ENCODE results near the gene TNFRSF19. TPM values are rescaled to one million over a fixed set of nuclear protein-coding genes. Genes with fewer than 3 reads are reported as not detected.
A peak's percentile ranks its signal among the peaks of the same experiment; 100 is the strongest.

TNFRSF19 gene
- total RNA-seq, 1 experiment from 2014 or later = 0.06 TPM

- Histone ChIP-seq H3K4me1 (ENCODE audit: insufficient read depth, low read length, poor library complexity, severe bottlenecking) (no peaks in the 10 kb centered on the region), H3K27ac (ENCODE audit: low read depth, low read length, poor library complexity, severe bottlenecking) (no peak overlapping the region), H3K4me3 (ENCODE audit: low read depth, low read length, poor library complexity, severe bottlenecking) (no peak overlapping the region), H3K9me3 (ENCODE audit: low read depth, low read length, poor library complexity, severe bottlenecking) (no peaks in the 10 kb centered on the region), H3K36me3 (ENCODE audit: insufficient read depth, low read length, poor library complexity, severe bottlenecking) (no peaks in the 10 kb centered on the region), H3K27me3 (replicated peaks; ENCODE audit: insufficient read depth, low read depth, low read length, poor library complexity) (no peaks in the 10 kb centered on the region)
- intact Hi-C loops (cut with micrococcal nuclease; ENCODE audit: unreplicated experiment) = loop anchor here (10.0 kb wide), 1 partner anchor 239 kb away; no protein-coding TSS in a partner anchor
- no peak for DNase-seq (ENCODE audit: low spot score)
- TF ChIP-seq EZH2 (IDR thresholded peaks at IDR 0.05; ENCODE audit: borderline replicate concordance, low read depth, low read length, poor library complexity, severe bottlenecking) (no peak), CTCF (conservative IDR thresholded peaks at IDR 0.05; ENCODE audit: low read depth, low read length) (no peak)
- POLR2A ChIA-PET (ENCODE audit: low non-redundant PET) = no interaction called here
- CTCF ChIA-PET = no interaction called here
- BruUV-seq (replicated peaks) = no TSS peak
Measured at GRCh38 chr13:23703246-23703860, 133.1 kb downstream of the TNFRSF19 start.

DNA sequence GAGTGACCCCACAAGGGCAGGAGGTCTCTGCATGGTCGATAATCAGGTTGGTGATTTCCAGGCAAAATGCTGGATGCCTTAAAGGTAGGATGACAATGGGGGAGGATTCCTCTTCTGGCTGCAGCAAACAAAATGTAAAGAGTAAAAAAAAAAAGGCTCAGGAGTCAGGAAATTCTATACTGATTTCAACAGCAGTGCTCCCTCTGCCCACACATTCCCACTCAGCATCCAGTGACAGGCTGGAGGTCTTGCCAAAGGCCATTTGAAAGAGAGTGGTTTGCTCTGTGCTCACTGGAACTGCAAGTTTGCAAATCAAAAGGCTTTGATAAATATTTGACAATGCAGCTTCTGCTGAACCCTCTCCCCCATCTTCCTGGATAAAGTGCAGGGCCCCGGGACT is 135.4 kb downstream of the TNFRSF19 start:
- Histone ChIP-seq H3K4me1 (ENCODE audit: insufficient read depth, low read length, poor library complexity, severe bottlenecking) (no peaks in the 10 kb centered on the region), H3K36me3 (ENCODE audit: insufficient read depth, low read length, poor library complexity, severe bottlenecking) (no peaks in the 10 kb centered on the region), H3K4me3 (ENCODE audit: low read depth, low read length, poor library complexity, severe bottlenecking) (no peak overlapping the region), H3K9me3 (ENCODE audit: low read depth, low read length, poor library complexity, severe bottlenecking) (no peaks in the 10 kb centered on the region), H3K27me3 (replicated peaks; ENCODE audit: insufficient read depth, low read depth, low read length, poor library complexity) (no peaks in the 10 kb centered on the region), H3K27ac (ENCODE audit: low read depth, low read length, poor library complexity, severe bottlenecking) (no peak overlapping the region)
- TF ChIP-seq EZH2 (IDR thresholded peaks at IDR 0.05; ENCODE audit: borderline replicate concordance, low read depth, low read length, poor library complexity, severe bottlenecking) = no peak
- no peak for TF ChIP-seq CTCF (conservative IDR thresholded peaks at IDR 0.05; ENCODE audit: low read depth, low read length)
- no peak for DNase-seq (ENCODE audit: low spot score)
- intact Hi-C loops (cut with micrococcal nuclease; ENCODE audit: unreplicated experiment) = loop anchor here (10.0 kb wide), 1 partner anchor 241 kb away; no protein-coding TSS in a partner anchor
- POLR2A ChIA-PET (ENCODE audit: low non-redundant PET) = no interaction called here
- CTCF ChIA-PET = no interaction called here
- no TSS peak for BruUV-seq (replicated peaks)

DNA sequence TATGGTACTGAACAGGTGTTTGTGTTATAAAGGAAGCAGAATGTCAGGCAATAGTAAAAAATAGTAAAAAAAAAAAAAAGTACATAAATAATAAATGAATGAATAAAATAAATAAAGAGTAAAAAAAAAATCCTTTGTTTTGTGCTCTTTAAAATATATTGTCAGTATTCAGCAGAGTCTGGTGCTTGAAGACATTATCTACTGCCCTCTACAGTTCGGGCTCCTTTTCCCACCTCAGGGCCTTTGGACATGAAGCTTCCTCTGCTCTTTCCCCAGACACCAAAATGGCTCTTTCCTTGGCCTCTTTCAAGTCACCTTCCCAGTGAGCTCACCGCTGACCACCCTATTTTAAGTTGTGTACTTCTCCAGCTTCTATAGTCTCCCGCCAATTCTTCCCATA is 137.5 kb downstream of the TNFRSF19 start:
- no TSS peak for BruUV-seq (replicated peaks)

More for the DNA sequence above, 137.5 kb downstream of the TNFRSF19 start:
- Histone ChIP-seq H3K4me1 (ENCODE audit: insufficient read depth, low read length, poor library complexity, severe bottlenecking) (no peaks in the 10 kb centered on the region), H3K36me3 (ENCODE audit: insufficient read depth, low read length, poor library complexity, severe bottlenecking) (no peaks in the 10 kb centered on the region), H3K27me3 (replicated peaks; ENCODE audit: insufficient read depth, low read depth, low read length, poor library complexity) (no peaks in the 10 kb centered on the region), H3K4me3 (ENCODE audit: low read depth, low read length, poor library complexity, severe bottlenecking) (no peak overlapping the region), H3K27ac (ENCODE audit: low read depth, low read length, poor library complexity, severe bottlenecking) (no peak overlapping the region), H3K9me3 (ENCODE audit: low read depth, low read length, poor library complexity, severe bottlenecking) (no peaks in the 10 kb centered on the region)
- intact Hi-C loops (cut with micrococcal nuclease; ENCODE audit: unreplicated experiment) = loop anchor here (10.0 kb wide), 1 partner anchor 243 kb away; no protein-coding TSS in a partner anchor
- ChIA-PET CTCF (interaction anchor here (0.6 kb wide), 1 partner anchor 15 kb away, joined by 4 read pairs; no protein-coding TSS in a partner anchor), POLR2A (ENCODE audit: low non-redundant PET) (no interaction called here)
- TF ChIP-seq CTCF (conservative IDR thresholded peaks at IDR 0.05; ENCODE audit: low read depth, low read length) (0 out of 2 replicates have a peak, but pooled peaks have one; percentile 24), EZH2 (IDR thresholded peaks at IDR 0.05; ENCODE audit: borderline replicate concordance, low read depth, low read length, poor library complexity, severe bottlenecking) (no peak)
- DNase-seq (ENCODE audit: low spot score) = no peak
